ENCODE results near the gene CSPG4.

The CSPG4 gene

GRCh38 chr15:75659928-75660645 is 52.6 kb downstream of the CSPG4 start:
- TF ChIP-seq, protein P1, sequence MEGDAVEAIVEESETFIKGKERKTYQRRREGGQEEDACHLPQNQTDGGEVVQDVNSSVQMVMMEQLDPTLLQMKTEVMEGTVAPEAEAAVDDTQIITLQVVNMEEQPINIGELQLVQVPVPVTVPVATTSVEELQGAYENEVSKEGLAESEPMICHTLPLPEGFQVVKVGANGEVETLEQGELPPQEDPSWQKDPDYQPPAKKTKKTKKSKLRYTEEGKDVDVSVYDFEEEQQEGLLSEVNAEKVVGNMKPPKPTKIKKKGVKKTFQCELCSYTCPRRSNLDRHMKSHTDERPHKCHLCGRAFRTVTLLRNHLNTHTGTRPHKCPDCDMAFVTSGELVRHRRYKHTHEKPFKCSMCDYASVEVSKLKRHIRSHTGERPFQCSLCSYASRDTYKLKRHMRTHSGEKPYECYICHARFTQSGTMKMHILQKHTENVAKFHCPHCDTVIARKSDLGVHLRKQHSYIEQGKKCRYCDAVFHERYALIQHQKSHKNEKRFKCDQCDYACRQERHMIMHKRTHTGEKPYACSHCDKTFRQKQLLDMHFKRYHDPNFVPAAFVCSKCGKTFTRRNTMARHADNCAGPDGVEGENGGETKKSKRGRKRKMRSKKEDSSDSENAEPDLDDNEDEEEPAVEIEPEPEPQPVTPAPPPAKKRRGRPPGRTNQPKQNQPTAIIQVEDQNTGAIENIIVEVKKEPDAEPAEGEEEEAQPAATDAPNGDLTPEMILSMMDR (IDR thresholded peaks at IDR 0.05; ENCODE audit: insufficient read depth, low read depth, low read length, missing control alignments) = no peak
- no peak overlapping the region for H3K4me3 ChIP-seq (ENCODE audit: low read depth, low read length)
- DNase-seq (ENCODE audit: low read depth) = no peak

DNA sequence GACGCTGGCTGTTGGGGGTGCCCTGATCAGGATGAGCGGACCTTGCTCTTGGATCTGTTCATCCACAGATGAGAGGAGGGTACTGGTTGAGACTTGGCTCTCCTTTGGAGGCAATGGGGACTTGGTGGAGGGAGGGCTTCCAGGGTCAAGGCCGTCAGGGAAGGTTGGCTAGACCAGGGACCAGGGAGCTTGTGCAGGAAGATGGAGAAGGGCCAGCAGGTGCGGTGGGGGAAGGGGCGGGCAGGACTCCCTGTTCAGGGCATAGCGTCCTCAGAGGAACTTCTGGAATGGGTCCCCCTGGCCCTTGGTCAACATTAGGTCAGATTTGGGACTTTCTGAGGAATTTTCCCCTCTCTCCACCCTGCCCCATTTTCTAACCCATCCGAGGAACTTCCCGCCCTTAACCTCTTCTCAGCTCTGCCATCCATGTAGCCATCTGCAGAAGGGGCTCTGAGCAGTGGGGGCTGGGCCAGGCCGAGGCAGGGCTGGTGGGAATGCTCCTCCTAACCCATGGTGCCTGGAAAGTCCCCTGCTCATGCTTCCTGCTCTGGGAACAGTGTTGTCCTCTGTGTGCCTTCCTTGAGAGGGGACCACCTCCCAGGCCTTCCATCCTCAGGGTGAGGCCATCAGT is 53.4 kb downstream of the CSPG4 start:
- no peak for DNase-seq (ENCODE audit: low read depth)
- no peak overlapping the region for H3K4me3 ChIP-seq (ENCODE audit: low read depth, low read length)
- TF ChIP-seq, protein P1 (IDR thresholded peaks at IDR 0.05; ENCODE audit: insufficient read depth, low read depth, low read length, missing control alignments) = no peak

- TF ChIP-seq, protein P1 (IDR thresholded peaks at IDR 0.05; ENCODE audit: insufficient read depth, low read depth, low read length, missing control alignments) = no peak
- H3K4me3 ChIP-seq (ENCODE audit: low read depth, low read length) = no peak overlapping the region
- no peak for DNase-seq (ENCODE audit: low read depth)
Measured at GRCh38 chr15:75656813-75657212, 55.8 kb downstream of the CSPG4 start.

GRCh38 chr15:75656331-75656730 is 56.3 kb downstream of the CSPG4 start:
- TF ChIP-seq, protein P1 (IDR thresholded peaks at IDR 0.05; ENCODE audit: insufficient read depth, low read depth, low read length, missing control alignments) = no peak
- no peak overlapping the region for H3K4me3 ChIP-seq (ENCODE audit: low read depth, low read length)
- no peak for DNase-seq (ENCODE audit: low read depth)

DNA sequence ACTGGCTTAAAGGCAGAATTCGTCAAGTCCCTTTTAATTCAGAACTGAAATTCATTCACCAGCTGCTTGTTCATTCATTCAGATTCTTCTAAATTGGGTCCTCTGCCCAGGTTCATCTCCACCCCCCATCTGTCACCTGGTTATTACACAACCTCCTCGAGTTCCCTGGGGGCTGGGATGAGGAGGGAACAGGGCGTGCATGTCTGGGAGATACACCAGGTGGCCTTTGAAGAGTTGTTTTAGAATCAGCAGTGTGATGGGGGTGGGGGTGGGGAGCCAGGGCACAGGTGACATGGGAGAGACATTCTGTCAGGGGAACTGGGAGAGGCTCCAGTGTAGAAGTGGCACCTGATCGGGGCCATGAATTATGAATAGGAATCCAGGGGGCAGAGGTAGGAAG is 56.7 kb downstream of the CSPG4 start:
- no peak overlapping the region for H3K4me3 ChIP-seq (ENCODE audit: low read depth, low read length)
- TF ChIP-seq, protein P1 (IDR thresholded peaks at IDR 0.05; ENCODE audit: insufficient read depth, low read depth, low read length, missing control alignments) = no peak
- no peak for DNase-seq (ENCODE audit: low read depth)

- no peak for DNase-seq (ENCODE audit: low read depth)
- TF ChIP-seq, protein P1 (IDR thresholded peaks at IDR 0.05; ENCODE audit: insufficient read depth, low read depth, low read length, missing control alignments) = no peak
- no peak overlapping the region for H3K4me3 ChIP-seq (ENCODE audit: low read depth, low read length)
Measured at GRCh38 chr15:75654201-75654907, 58.3 kb downstream of the CSPG4 start.
